Endothelial cell of umbilical vein (primary cell): ENCODE data around the gene KCNK16. TPM values are rescaled to one million over a fixed set of nuclear protein-coding genes. Genes with fewer than 3 reads are reported as not detected.

ENCODE experiments used
- BruUV-seq: library from RNA; stranded (reverse); fragments of 400-500 nt; replicated peaks from 2 replicates; lab custom pipeline; 2021; lab: Mats Ljungman, UMichigan
- CTCF ChIA-PET: fragments of 300-600, 350-600 bp; sonication (Branson Sonifier 250); formaldehyde crosslinking; loops from one replicate; lab custom pipeline; 2021; ENCODE audit warnings: antibody characterized with exemption, inconsistent platforms; lab: Charles Lee
- POLR2A ChIA-PET: fragments of 300-600, 350-600 bp; sonication (Branson Sonifier 250); formaldehyde crosslinking; loops from one replicate; lab custom pipeline; 2021; ENCODE audit warnings: antibody characterized with exemption, inconsistent platforms; lab: Charles Lee
- DNase-seq: peaks from one replicate; pipeline ENCODE4 v3.0.0-alpha.2; 2011; ENCODE audit warnings: low read depth, low spot score
- FAIRE-seq: peaks from 2 replicates; lab custom pipeline; 2011; peaks lifted over from hg19 to GRCh38; lab: Jason Lieb, UNC
- H2AFZ ChIP-seq: 2 replicates; pipeline ENCODE4 v1.6.0; 2012; ENCODE audit warnings: low read depth, low read length, control low read depth, inconsistent platforms
- H3K27ac ChIP-seq: 2 replicates; pipeline ENCODE4 v1.5.1; 2011; ENCODE audit warnings: low read depth, mild to moderate bottlenecking, control low read depth, low read length, moderate library complexity; ENCODE audit not compliant: insufficient read depth
- H3K27me3 ChIP-seq, 2 experiments: 2 replicates each; pipeline versions ENCODE4 v1.6.0 to v1.6.1; 2011; ENCODE audit warnings: low read length in 2 of 2, mixed read lengths in 1 of 2; ENCODE audit not compliant: control insufficient read depth in 2 of 2, insufficient read depth in 2 of 2
- H3K36me3 ChIP-seq, 2 experiments: 2 replicates in 1 of 2; 3 replicates in 1 of 2; pipeline ENCODE4 v1.5.1; 2011; ENCODE audit warnings: low read length in 2 of 2, mild to moderate bottlenecking in 1 of 2, moderate library complexity in 1 of 2; ENCODE audit not compliant: control insufficient read depth in 2 of 2, insufficient read depth in 2 of 2; ENCODE audit errors: extremely low read depth in 1 of 2
- H3K4me1 ChIP-seq: 3 replicates; pipeline ENCODE4 v1.5.1; 2011; ENCODE audit warnings: mild to moderate bottlenecking, low read length; ENCODE audit not compliant: control insufficient read depth, insufficient read depth; ENCODE audit errors: extremely low read depth
- H3K4me2 ChIP-seq: 2 replicates; pipeline ENCODE4 v1.6.1; 2011; ENCODE audit warnings: low read length, control low read depth, mixed read lengths; ENCODE audit not compliant: insufficient read depth
- H3K4me3 ChIP-seq, 3 experiments: fragments of 200-600 bp in 1 of 3; sonication (generic), shearing (Covaris generic) in 1 of 3; replicated peaks in 1 of 3; 2 replicates each; pipeline ENCODE4 v1.5.1; 2011 to 2016; ENCODE audit warnings: control low read depth in 3 of 3, low read length in 3 of 3, mild to moderate bottlenecking in 2 of 3, inconsistent platforms in 1 of 3, low read depth in 1 of 3, moderate library complexity in 1 of 3; ENCODE audit not compliant: insufficient read depth in 1 of 3
- H3K79me2 ChIP-seq: 2 replicates; pipeline ENCODE4 v1.6.0; 2012; ENCODE audit warnings: low read length, inconsistent platforms; ENCODE audit not compliant: control insufficient read depth, insufficient read depth
- H3K9ac ChIP-seq: replicated peaks from 2 replicates; pipeline ENCODE3; 2011; ENCODE audit warnings: low read length, control low read depth; ENCODE audit not compliant: insufficient read depth; ENCODE audit errors: extremely low read depth
- H3K9me1 ChIP-seq: replicated peaks from 3 replicates; pipeline ENCODE4 v1.6.0; 2011; ENCODE audit warnings: mild to moderate bottlenecking, low read length; ENCODE audit not compliant: control insufficient read depth, insufficient read depth; ENCODE audit errors: extremely low read depth
- H3K9me3 ChIP-seq: replicated peaks from 2 replicates; pipeline ENCODE4 v1.5.1; 2012; ENCODE audit warnings: low read length, inconsistent platforms; ENCODE audit not compliant: control insufficient read depth, insufficient read depth
- H4K20me1 ChIP-seq: replicated peaks from 2 replicates; pipeline ENCODE3; 2011; ENCODE audit warnings: mild to moderate bottlenecking, low read length; ENCODE audit not compliant: control insufficient read depth, insufficient read depth; ENCODE audit errors: extremely low read depth
- EZH2 ChIP-seq: IDR thresholded peaks from 2 replicates; pipeline ENCODE4 v1.6.1; 2012; ENCODE audit warnings: borderline replicate concordance, low read depth, mild to moderate bottlenecking, moderate library complexity, low read length, inconsistent platforms; ENCODE audit not compliant: severe bottlenecking
- GATA2 ChIP-seq: IDR thresholded peaks from 2 replicates; pipeline ENCODE4 v1.7.0; 2011; ENCODE audit warnings: low read depth, mild to moderate bottlenecking, moderate library complexity, mixed read lengths, low read length; ENCODE audit not compliant: insufficient read length, insufficient read depth
- JUN ChIP-seq: IDR thresholded peaks from 2 replicates; pipeline ENCODE4 v1.6.1; 2011; ENCODE audit warnings: borderline replicate concordance, low read depth; ENCODE audit not compliant: insufficient read length, insufficient read depth
- MYC ChIP-seq: IDR thresholded peaks from one replicate; pipeline ENCODE4 v1.6.1; 2011; ENCODE audit warnings: mild to moderate bottlenecking, low read depth, low read length
- POLR2AphosphoS5 ChIP-seq: IDR thresholded peaks from 2 replicates; pipeline ENCODE4 v1.6.1; 2012; ENCODE audit warnings: low read depth, mild to moderate bottlenecking, control low read depth, low read length, moderate library complexity; ENCODE audit not compliant: insufficient read depth
- dilution Hi-C: fragments of 300-500 bp; cut with MboI; formaldehyde crosslinking; loops from one replicate; pipeline ENCODE4 v1.15.0; 2019; ENCODE audit warnings: low sequenced_read_pairs; ENCODE audit not compliant: extremely low pct_ligation_motif_present
- intact Hi-C: fragments of 100-400 bp; cut with micrococcal nuclease; formaldehyde crosslinking; loops from one replicate; pipeline ENCODE4 v1.10.0; 2022
- polyA plus RNA-seq, 4 experiments: library from polyadenylated mRNA; depleted of rRNA in 3 of 4; stranded (reverse) in 3 of 4; unstranded in 1 of 4; fragments of >200 nt; gene quantifications; 2 replicates each; pipeline versions ENCODE4 v1.2.1 to v1.2.3, GENCODE V29; 2011 to 2012; ENCODE audit warnings: missing spikeins in 1 of 4
- total RNA-seq: library from RNA; stranded (reverse); gene quantifications from 2 replicates; pipeline ENCODE4 v1.2.3, GENCODE V29; 2021
- TF ChIP-seq, protein P1 (sequence below), 2 donors: IDR thresholded peaks; 1 replicate in 1 of 2; 2 replicates in 1 of 2; pipeline ENCODE4 v1.5.1; 2011; ENCODE audit warnings: low read length in 2 of 2, mild to moderate bottlenecking in 2 of 2, moderate library complexity in 2 of 2, control low read depth in 1 of 2, inconsistent platforms in 1 of 2, low read depth in 1 of 2; ENCODE audit not compliant: insufficient read depth in 1 of 2; ENCODE audit errors: extremely low read depth in 1 of 2

The KCNK16 gene
- total and polyA plus RNA-seq, 2 donors (not counting 3 experiments of a cell fraction or from before 2014, with no cell fraction given): not detected

DNA sequence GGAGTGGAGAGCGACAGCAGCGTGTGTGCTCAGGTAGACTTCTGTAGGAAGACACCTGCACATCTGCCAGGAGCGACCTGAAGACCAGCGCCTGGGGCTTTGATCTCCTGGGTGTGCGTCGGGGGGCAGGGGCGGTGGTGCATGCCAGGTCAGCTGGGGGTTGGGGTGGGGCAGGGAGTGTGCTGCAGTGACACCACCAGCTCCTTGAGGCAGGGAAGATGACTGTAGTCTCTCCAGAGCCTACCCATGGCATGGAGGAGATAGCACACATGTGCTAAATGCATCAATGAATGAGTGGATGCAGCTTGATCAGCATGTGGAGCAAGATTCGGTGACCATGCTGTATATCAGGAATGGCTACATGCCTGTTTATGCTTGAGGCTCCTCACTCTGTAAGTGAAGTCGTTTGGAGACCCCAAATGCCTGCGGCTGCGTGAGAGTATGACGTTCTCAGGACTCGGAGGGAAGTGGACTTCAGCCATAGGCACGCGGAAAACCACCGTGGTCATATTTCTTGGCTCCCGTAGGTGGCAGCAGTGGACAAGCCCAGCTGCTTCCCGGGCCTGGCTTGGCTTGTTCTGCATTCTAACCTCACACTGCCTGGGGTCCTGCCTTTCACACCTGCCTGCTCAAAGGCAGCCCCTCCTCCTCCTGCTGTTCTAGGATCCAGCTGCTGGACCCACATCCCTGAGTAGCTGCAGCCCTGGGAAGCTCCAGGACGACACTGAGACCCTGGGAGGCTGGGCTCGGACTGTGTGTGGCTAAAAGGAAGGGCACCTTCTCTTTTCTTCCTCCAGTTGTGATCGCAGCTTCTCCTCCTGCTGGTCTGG lies 39.4 kb upstream of the KCNK16 start:
- H3K4me1 ChIP-seq: no peaks in the 10 kb centered on the region
- intact Hi-C loops: loop anchor here (1.0 kb wide), 2 partner anchors 530 to 946 kb away; no protein-coding TSS in a partner anchor

More for the DNA sequence above, 39.4 kb upstream of the KCNK16 start:
- Histone ChIP-seq H3K9me1 (no peaks in the 10 kb centered on the region), H3K27ac (no peak overlapping the region), H4K20me1 (no peaks in the 10 kb centered on the region), H3K27me3 (no peaks in the 10 kb centered on the region), H2AFZ (no peak overlapping the region), H3K9me3 (no peaks in the 10 kb centered on the region), H3K36me3 (no peaks in the 10 kb centered on the region), H3K9ac (no peak overlapping the region), H3K4me2 (no peak overlapping the region), H3K79me2 (no peaks in the 10 kb centered on the region), H3K4me3 (no peak overlapping the region)
- no TSS peak for BruUV-seq
- peak; percentile 53 for DNase-seq
- TF ChIP-seq GATA2 (no peak), POLR2AphosphoS5 (no peak), EZH2 (no peak), MYC (no peak), JUN (no peak)
- TF ChIP-seq, protein P1, sequence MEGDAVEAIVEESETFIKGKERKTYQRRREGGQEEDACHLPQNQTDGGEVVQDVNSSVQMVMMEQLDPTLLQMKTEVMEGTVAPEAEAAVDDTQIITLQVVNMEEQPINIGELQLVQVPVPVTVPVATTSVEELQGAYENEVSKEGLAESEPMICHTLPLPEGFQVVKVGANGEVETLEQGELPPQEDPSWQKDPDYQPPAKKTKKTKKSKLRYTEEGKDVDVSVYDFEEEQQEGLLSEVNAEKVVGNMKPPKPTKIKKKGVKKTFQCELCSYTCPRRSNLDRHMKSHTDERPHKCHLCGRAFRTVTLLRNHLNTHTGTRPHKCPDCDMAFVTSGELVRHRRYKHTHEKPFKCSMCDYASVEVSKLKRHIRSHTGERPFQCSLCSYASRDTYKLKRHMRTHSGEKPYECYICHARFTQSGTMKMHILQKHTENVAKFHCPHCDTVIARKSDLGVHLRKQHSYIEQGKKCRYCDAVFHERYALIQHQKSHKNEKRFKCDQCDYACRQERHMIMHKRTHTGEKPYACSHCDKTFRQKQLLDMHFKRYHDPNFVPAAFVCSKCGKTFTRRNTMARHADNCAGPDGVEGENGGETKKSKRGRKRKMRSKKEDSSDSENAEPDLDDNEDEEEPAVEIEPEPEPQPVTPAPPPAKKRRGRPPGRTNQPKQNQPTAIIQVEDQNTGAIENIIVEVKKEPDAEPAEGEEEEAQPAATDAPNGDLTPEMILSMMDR (IDR thresholded peaks at IDR 0.05; ENCODE audit: extremely low read depth in 1 of 2, insufficient read depth in 1 of 2, low read depth in 1 of 2, low read length in 2 of 2): peak; percentile 65 to 85
- POLR2A ChIA-PET: no interaction called here
- peak; percentile 71 for FAIRE-seq
- CTCF ChIA-PET: interaction anchor here (0.7 to 4.4 kb wide), 13 partner anchors 9 to 1820 kb away, joined by 3 to 22 read pairs (median 5); no protein-coding TSS in a partner anchor
- dilution Hi-C loops: no loop called here
